ENCODE results near the gene MPPED2. TPM values are rescaled to one million over a fixed set of nuclear protein-coding genes. Genes with fewer than 3 reads are reported as not detected.

The MPPED2 gene
- total and polyA plus RNA-seq, 10 of the 15 experiments (the other 5 are each of a cell fraction or from before 2014, with no cell fraction given): not detected

- no peak for TF ChIP-seq IRF3 (IDR thresholded peaks at IDR 0.05)
Observed at GRCh38 chr11:30433831-30434230, 152.3 kb downstream of the MPPED2 start (continued).

GRCh38 chr11:30432716-30433115 lies 153.4 kb downstream of the MPPED2 start:
- BruUV-seq (replicated peaks): no TSS peak
- no peak for TF ChIP-seq MEF2A (IDR thresholded peaks at IDR 0.05; ENCODE audit: insufficient read depth, low read depth, low read length)
- no peak for TF ChIP-seq MTA3 (IDR thresholded peaks at IDR 0.05; ENCODE audit: borderline replicate concordance, low read length)
- no peak for TF ChIP-seq TCF12 (IDR thresholded peaks at IDR 0.05; ENCODE audit: low read depth, low read length)
- TF ChIP-seq BACH1 (IDR thresholded peaks at IDR 0.05; ENCODE audit: borderline replicate concordance): no peak
- TF ChIP-seq ETV6 (conservative IDR thresholded peaks at IDR 0.05 in 1 of 2, IDR thresholded peaks at IDR 0.05 in 1 of 2; ENCODE audit: borderline replicate concordance in 1 of 2, low read depth in 1 of 2): no peak
- no peak for TF ChIP-seq ZBTB40 (IDR thresholded peaks at IDR 0.05; ENCODE audit: borderline replicate concordance)
- no peak for TF ChIP-seq BCL11A (IDR thresholded peaks at IDR 0.05; ENCODE audit: low read depth, low read length)
- no peak for TF ChIP-seq KDM1A (IDR thresholded peaks at IDR 0.05; ENCODE audit: borderline replicate concordance)
- no peak for TF ChIP-seq ZNF384 (IDR thresholded peaks at IDR 0.05; ENCODE audit: borderline replicate concordance, low read depth, low read length)
- no peak for TF ChIP-seq PRDM15 (CRISPR knock-in tag; IDR thresholded peaks at IDR 0.05)
- TF ChIP-seq NR2C1 (IDR thresholded peaks at IDR 0.05): no peak
- TF ChIP-seq SRF (IDR thresholded peaks at IDR 0.05; ENCODE audit: low read depth in 2 of 2, low read length in 2 of 2): no peak
- no peak for TF ChIP-seq TARDBP (IDR thresholded peaks at IDR 0.05; ENCODE audit: borderline replicate concordance)
- TF ChIP-seq HDAC6 (IDR thresholded peaks at IDR 0.05; ENCODE audit: unreplicated experiment): no peak

More at GRCh38 chr11:30432716-30433115, 153.4 kb downstream of the MPPED2 start:
- H3K4me3 ChIP-seq: no peak overlapping the region
- RAD21 ChIA-PET (ENCODE audit: unreplicated experiment): no interaction called here
- H3K27ac ChIP-seq (ENCODE audit: control insufficient read depth, insufficient read depth): no peak overlapping the region
- H3K27me3 ChIP-seq (replicated peaks in 1 of 2; ENCODE audit: control insufficient read depth in 2 of 2, insufficient read depth in 2 of 2, low read length in 1 of 2): peaks cover 0 to 2% of the 10 kb centered on the region in 2 experiments; a peak in 1 of 4 replicates
- whole genome bisulfite sequencing (ENCODE audit: insufficient coverage, insufficient replicate concordance, low lambda C conversion rate, missing lambda C conversion rate): 0% methylated on average over 2 of the region's 2 CpGs
- H2AFZ ChIP-seq (ENCODE audit: control insufficient read depth, low read depth, low read length): no peak overlapping the region
- in situ Hi-C loops (cut with MboI): no loop called here
- no peak overlapping the region for H3K9ac ChIP-seq (ENCODE audit: control insufficient read depth, insufficient read depth, low read length)
- no peaks in the 10 kb centered on the region for H3K36me3 ChIP-seq (ENCODE audit: control insufficient read depth in 2 of 2, insufficient read depth in 2 of 2, low read length in 1 of 2)
- SMC1A ChIA-PET (ENCODE audit: uncharacterized antibody, unreplicated experiment): interaction anchor here (0.6 kb wide), 1 partner anchor 520 kb away, joined by 3 read pairs; no protein-coding TSS in a partner anchor
- CTCF ChIA-PET: interaction anchor here (1.3 kb wide), 1 partner anchor 290 kb away, joined by 3 read pairs; no protein-coding TSS in a partner anchor
- H3K4me2 ChIP-seq (ENCODE audit: control insufficient read depth, insufficient read depth): no peak overlapping the region
- H4K20me1 ChIP-seq (ENCODE audit: control insufficient read depth, insufficient read depth): no peaks in the 10 kb centered on the region
- no peaks in the 10 kb centered on the region for H3K79me2 ChIP-seq (ENCODE audit: control insufficient read depth, insufficient read depth, low read length)
- ATAC-seq (no peak), DNase-seq (ENCODE audit: low read depth, low spot score) (no peak), FAIRE-seq (no peak)
- no peaks in the 10 kb centered on the region for H3K9me3 ChIP-seq (replicated peaks; ENCODE audit: control insufficient read depth, insufficient read depth, low read length)
- POLR2A ChIA-PET: no interaction called here
- intact Hi-C loops (cut with micrococcal nuclease; ENCODE audit: unreplicated experiment): no loop called here
- H3K4me1 ChIP-seq (ENCODE audit: control insufficient read depth, insufficient read depth, low read length): no peaks in the 10 kb centered on the region

Measured in GM12878 (cell line).